NOMO-1 treated with dmso at 0.1 percent for 144 hours (cell line): Measurements from ENCODE around the gene ARHGAP31.
"Not testable (repeated sequence)": the region's sequence is repeated elsewhere in the genome, so short reads cannot be mapped to it uniquely, and the experiment has no call there.

Experiments
- DNase-seq: peaks from one replicate; lab custom pipeline; 2025; ENCODE audit not compliant: unreplicated experiment; lab: John Stamatoyannopoulos, UW

ARHGAP31 gene

GRCh38 chr3:119322021-119322834 is 28.0 kb downstream of the ARHGAP31 start:
- DNase-seq: no peak

- peak; percentile 97 for DNase-seq
These were observed 28.9 kb downstream of the ARHGAP31 start for GRCh38 chr3:119322835-119323722.

GRCh38 chr3:119323723-119324085 is 29.5 kb downstream of the ARHGAP31 start:
- DNase-seq: no peak

GRCh38 chr3:119324899-119325298 is 30.7 kb downstream of the ARHGAP31 start:
- no peak for DNase-seq

GRCh38 chr3:119326976-119327375 is 32.8 kb downstream of the ARHGAP31 start:
- no peak for DNase-seq

GRCh38 chr3:119329551-119329950 is 35.4 kb downstream of the ARHGAP31 start:
- DNase-seq: no peak

GRCh38 chr3:119330181-119330580 is 36.0 kb downstream of the ARHGAP31 start:
- no peak for DNase-seq

GRCh38 chr3:119330858-119331257 is 36.7 kb downstream of the ARHGAP31 start:
- DNase-seq: no peak

- DNase-seq: no peak
These were observed 37.5 kb downstream of the ARHGAP31 start for GRCh38 chr3:119331661-119332060.

GRCh38 chr3:119333773-119334509 is 39.8 kb downstream of the ARHGAP31 start:
- no peak for DNase-seq

- DNase-seq: no peak
These were observed 42.6 kb downstream of the ARHGAP31 start for GRCh38 chr3:119336823-119337222.

- DNase-seq: not testable (repeated sequence)
These were observed 43.2 kb downstream of the ARHGAP31 start for GRCh38 chr3:119337407-119337806.

GRCh38 chr3:119338754-119339153 is 44.6 kb downstream of the ARHGAP31 start:
- no peak for DNase-seq

- DNase-seq: no peak
These were observed 45.8 kb downstream of the ARHGAP31 start for GRCh38 chr3:119340014-119340413.

GRCh38 chr3:119340446-119340845 is 46.3 kb downstream of the ARHGAP31 start:
- no peak for DNase-seq

- DNase-seq: no peak
These were observed 48.0 kb downstream of the ARHGAP31 start for GRCh38 chr3:119342176-119342575.

GRCh38 chr3:119343719-119344118 is 49.5 kb downstream of the ARHGAP31 start:
- no peak for DNase-seq

GRCh38 chr3:119346076-119346496 is 51.9 kb downstream of the ARHGAP31 start:
- no peak for DNase-seq

GRCh38 chr3:119347036-119347435 is 52.9 kb downstream of the ARHGAP31 start:
- no peak for DNase-seq

GRCh38 chr3:119349354-119350041 is 55.3 kb downstream of the ARHGAP31 start:
- no peak for DNase-seq

- DNase-seq: no peak
These were observed 55.9 kb downstream of the ARHGAP31 start for GRCh38 chr3:119350114-119350513.
